ENCODE results near the gene EPX.
A peak's percentile ranks its signal among the peaks of the same experiment; 100 is the strongest.

GRCh38 chr17:58172369-58173071, 20.0 kb upstream of the EPX start:
- no peak for TF ChIP-seq CEBPB (IDR thresholded peaks at IDR 0.05)
- TF ChIP-seq TAF1 (IDR thresholded peaks at IDR 0.05; ENCODE audit: low read depth), result no peak
- TF ChIP-seq, protein P1, sequence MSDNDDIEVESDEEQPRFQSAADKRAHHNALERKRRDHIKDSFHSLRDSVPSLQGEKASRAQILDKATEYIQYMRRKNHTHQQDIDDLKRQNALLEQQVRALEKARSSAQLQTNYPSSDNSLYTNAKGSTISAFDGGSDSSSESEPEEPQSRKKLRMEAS (IDR thresholded peaks at IDR 0.05), result no peak
- TF ChIP-seq RAD21 (IDR thresholded peaks at IDR 0.05; ENCODE audit: low read depth), result peak; percentile 58
- TF ChIP-seq USF1 (IDR thresholded peaks at IDR 0.05), result no peak
- TF ChIP-seq, protein P2, sequence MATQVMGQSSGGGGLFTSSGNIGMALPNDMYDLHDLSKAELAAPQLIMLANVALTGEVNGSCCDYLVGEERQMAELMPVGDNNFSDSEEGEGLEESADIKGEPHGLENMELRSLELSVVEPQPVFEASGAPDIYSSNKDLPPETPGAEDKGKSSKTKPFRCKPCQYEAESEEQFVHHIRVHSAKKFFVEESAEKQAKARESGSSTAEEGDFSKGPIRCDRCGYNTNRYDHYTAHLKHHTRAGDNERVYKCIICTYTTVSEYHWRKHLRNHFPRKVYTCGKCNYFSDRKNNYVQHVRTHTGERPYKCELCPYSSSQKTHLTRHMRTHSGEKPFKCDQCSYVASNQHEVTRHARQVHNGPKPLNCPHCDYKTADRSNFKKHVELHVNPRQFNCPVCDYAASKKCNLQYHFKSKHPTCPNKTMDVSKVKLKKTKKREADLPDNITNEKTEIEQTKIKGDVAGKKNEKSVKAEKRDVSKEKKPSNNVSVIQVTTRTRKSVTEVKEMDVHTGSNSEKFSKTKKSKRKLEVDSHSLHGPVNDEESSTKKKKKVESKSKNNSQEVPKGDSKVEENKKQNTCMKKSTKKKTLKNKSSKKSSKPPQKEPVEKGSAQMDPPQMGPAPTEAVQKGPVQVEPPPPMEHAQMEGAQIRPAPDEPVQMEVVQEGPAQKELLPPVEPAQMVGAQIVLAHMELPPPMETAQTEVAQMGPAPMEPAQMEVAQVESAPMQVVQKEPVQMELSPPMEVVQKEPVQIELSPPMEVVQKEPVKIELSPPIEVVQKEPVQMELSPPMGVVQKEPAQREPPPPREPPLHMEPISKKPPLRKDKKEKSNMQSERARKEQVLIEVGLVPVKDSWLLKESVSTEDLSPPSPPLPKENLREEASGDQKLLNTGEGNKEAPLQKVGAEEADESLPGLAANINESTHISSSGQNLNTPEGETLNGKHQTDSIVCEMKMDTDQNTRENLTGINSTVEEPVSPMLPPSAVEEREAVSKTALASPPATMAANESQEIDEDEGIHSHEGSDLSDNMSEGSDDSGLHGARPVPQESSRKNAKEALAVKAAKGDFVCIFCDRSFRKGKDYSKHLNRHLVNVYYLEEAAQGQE (IDR thresholded peaks at IDR 0.05; ENCODE audit: low read depth), result peak; percentile 77
- TF ChIP-seq TEAD4 (IDR thresholded peaks at IDR 0.05), result no peak
- no peak for TF ChIP-seq YY1 (IDR thresholded peaks at IDR 0.05; ENCODE audit: low read depth)
- TF ChIP-seq CREB1 (IDR thresholded peaks at IDR 0.05; ENCODE audit: low read depth), result no peak
- no peak for TF ChIP-seq EP300 (IDR thresholded peaks at IDR 0.05; ENCODE audit: borderline replicate concordance)
- no peak for TF ChIP-seq NFIC (IDR thresholded peaks at IDR 0.05)
- TF ChIP-seq FOXM1 (IDR thresholded peaks at IDR 0.05; ENCODE audit: borderline replicate concordance, low read depth), result no peak
- no peak for TF ChIP-seq TCF12 (IDR thresholded peaks at IDR 0.05; ENCODE audit: low read depth)

Data from Ishikawa (cell line).